Endothelial cell of umbilical vein (primary cell): ENCODE data around the gene KRTAP4-11. TPM values are rescaled to one million over a fixed set of nuclear protein-coding genes. Genes with fewer than 3 reads are reported as not detected.

ENCODE experiments used
- BruUV-seq: library from RNA; stranded (reverse); fragments of 400-500 nt; replicated peaks from 2 replicates; lab custom pipeline; 2021; lab: Mats Ljungman, UMichigan
- CTCF ChIA-PET: fragments of 300-600, 350-600 bp; sonication (Branson Sonifier 250); formaldehyde crosslinking; loops from one replicate; lab custom pipeline; 2021; ENCODE audit warnings: antibody characterized with exemption, inconsistent platforms; lab: Charles Lee
- POLR2A ChIA-PET: fragments of 300-600, 350-600 bp; sonication (Branson Sonifier 250); formaldehyde crosslinking; loops from one replicate; lab custom pipeline; 2021; ENCODE audit warnings: antibody characterized with exemption, inconsistent platforms; lab: Charles Lee
- DNase-seq: peaks from one replicate; pipeline ENCODE4 v3.0.0-alpha.2; 2011; ENCODE audit warnings: low read depth, low spot score
- FAIRE-seq: peaks from 2 replicates; lab custom pipeline; 2011; peaks lifted over from hg19 to GRCh38; lab: Jason Lieb, UNC
- H2AFZ ChIP-seq: 2 replicates; pipeline ENCODE4 v1.6.0; 2012; ENCODE audit warnings: low read depth, low read length, control low read depth, inconsistent platforms
- H3K27ac ChIP-seq: 2 replicates; pipeline ENCODE4 v1.5.1; 2011; ENCODE audit warnings: low read depth, mild to moderate bottlenecking, control low read depth, low read length, moderate library complexity; ENCODE audit not compliant: insufficient read depth
- H3K27me3 ChIP-seq, 2 experiments: 2 replicates each; pipeline versions ENCODE4 v1.6.0 to v1.6.1; 2011; ENCODE audit warnings: low read length in 2 of 2, mixed read lengths in 1 of 2; ENCODE audit not compliant: control insufficient read depth in 2 of 2, insufficient read depth in 2 of 2
- H3K36me3 ChIP-seq, 2 experiments: 2 replicates in 1 of 2; 3 replicates in 1 of 2; pipeline ENCODE4 v1.5.1; 2011; ENCODE audit warnings: low read length in 2 of 2, mild to moderate bottlenecking in 1 of 2, moderate library complexity in 1 of 2; ENCODE audit not compliant: control insufficient read depth in 2 of 2, insufficient read depth in 2 of 2; ENCODE audit errors: extremely low read depth in 1 of 2
- H3K4me1 ChIP-seq: 3 replicates; pipeline ENCODE4 v1.5.1; 2011; ENCODE audit warnings: mild to moderate bottlenecking, low read length; ENCODE audit not compliant: control insufficient read depth, insufficient read depth; ENCODE audit errors: extremely low read depth
- H3K4me2 ChIP-seq: 2 replicates; pipeline ENCODE4 v1.6.1; 2011; ENCODE audit warnings: low read length, control low read depth, mixed read lengths; ENCODE audit not compliant: insufficient read depth
- H3K4me3 ChIP-seq, 3 experiments: fragments of 200-600 bp in 1 of 3; sonication (generic), shearing (Covaris generic) in 1 of 3; replicated peaks in 1 of 3; 2 replicates each; pipeline ENCODE4 v1.5.1; 2011 to 2016; ENCODE audit warnings: control low read depth in 3 of 3, low read length in 3 of 3, mild to moderate bottlenecking in 2 of 3, inconsistent platforms in 1 of 3, low read depth in 1 of 3, moderate library complexity in 1 of 3; ENCODE audit not compliant: insufficient read depth in 1 of 3
- H3K79me2 ChIP-seq: 2 replicates; pipeline ENCODE4 v1.6.0; 2012; ENCODE audit warnings: low read length, inconsistent platforms; ENCODE audit not compliant: control insufficient read depth, insufficient read depth
- H3K9ac ChIP-seq: replicated peaks from 2 replicates; pipeline ENCODE3; 2011; ENCODE audit warnings: low read length, control low read depth; ENCODE audit not compliant: insufficient read depth; ENCODE audit errors: extremely low read depth
- H3K9me1 ChIP-seq: replicated peaks from 3 replicates; pipeline ENCODE4 v1.6.0; 2011; ENCODE audit warnings: mild to moderate bottlenecking, low read length; ENCODE audit not compliant: control insufficient read depth, insufficient read depth; ENCODE audit errors: extremely low read depth
- H3K9me3 ChIP-seq: replicated peaks from 2 replicates; pipeline ENCODE4 v1.5.1; 2012; ENCODE audit warnings: low read length, inconsistent platforms; ENCODE audit not compliant: control insufficient read depth, insufficient read depth
- H4K20me1 ChIP-seq: replicated peaks from 2 replicates; pipeline ENCODE3; 2011; ENCODE audit warnings: mild to moderate bottlenecking, low read length; ENCODE audit not compliant: control insufficient read depth, insufficient read depth; ENCODE audit errors: extremely low read depth
- CTCF ChIP-seq, 2 donors: IDR thresholded peaks; 1 replicate in 1 of 2; 2 replicates in 1 of 2; pipeline ENCODE4 v1.5.1; 2011; ENCODE audit warnings: low read length in 2 of 2, mild to moderate bottlenecking in 2 of 2, moderate library complexity in 2 of 2, control low read depth in 1 of 2, inconsistent platforms in 1 of 2, low read depth in 1 of 2; ENCODE audit not compliant: insufficient read depth in 1 of 2; ENCODE audit errors: extremely low read depth in 1 of 2
- EZH2 ChIP-seq: IDR thresholded peaks from 2 replicates; pipeline ENCODE4 v1.6.1; 2012; ENCODE audit warnings: borderline replicate concordance, low read depth, mild to moderate bottlenecking, moderate library complexity, low read length, inconsistent platforms; ENCODE audit not compliant: severe bottlenecking
- FOS ChIP-seq: IDR thresholded peaks from 2 replicates; pipeline ENCODE4 v1.6.1; 2011; ENCODE audit warnings: mild to moderate bottlenecking, low read length, moderate library complexity, borderline replicate concordance; ENCODE audit not compliant: insufficient read depth
- GATA2 ChIP-seq: IDR thresholded peaks from 2 replicates; pipeline ENCODE4 v1.7.0; 2011; ENCODE audit warnings: low read depth, mild to moderate bottlenecking, moderate library complexity, mixed read lengths, low read length; ENCODE audit not compliant: insufficient read length, insufficient read depth
- JUN ChIP-seq: IDR thresholded peaks from 2 replicates; pipeline ENCODE4 v1.6.1; 2011; ENCODE audit warnings: borderline replicate concordance, low read depth; ENCODE audit not compliant: insufficient read length, insufficient read depth
- MAX ChIP-seq: IDR thresholded peaks from 2 replicates; pipeline ENCODE4 v1.6.1; 2011; ENCODE audit not compliant: insufficient read depth, insufficient read length
- MYC ChIP-seq: IDR thresholded peaks from one replicate; pipeline ENCODE4 v1.6.1; 2011; ENCODE audit warnings: mild to moderate bottlenecking, low read depth, low read length
- POLR2A ChIP-seq: IDR thresholded peaks from 2 replicates; pipeline ENCODE4 v1.6.1; 2012; ENCODE audit warnings: low read depth, mild to moderate bottlenecking, control low read depth, low read length
- POLR2AphosphoS5 ChIP-seq: IDR thresholded peaks from 2 replicates; pipeline ENCODE4 v1.6.1; 2012; ENCODE audit warnings: low read depth, mild to moderate bottlenecking, control low read depth, low read length, moderate library complexity; ENCODE audit not compliant: insufficient read depth
- dilution Hi-C: fragments of 300-500 bp; cut with MboI; formaldehyde crosslinking; loops from one replicate; pipeline ENCODE4 v1.15.0; 2019; ENCODE audit warnings: low sequenced_read_pairs; ENCODE audit not compliant: extremely low pct_ligation_motif_present
- intact Hi-C: fragments of 100-400 bp; cut with micrococcal nuclease; formaldehyde crosslinking; loops from one replicate; pipeline ENCODE4 v1.10.0; 2022
- polyA plus RNA-seq, 4 experiments: library from polyadenylated mRNA; depleted of rRNA in 3 of 4; stranded (reverse) in 3 of 4; unstranded in 1 of 4; fragments of >200 nt; gene quantifications; 2 replicates each; pipeline versions ENCODE4 v1.2.1 to v1.2.3, GENCODE V29; 2011 to 2012; ENCODE audit warnings: missing spikeins in 1 of 4
- total RNA-seq: library from RNA; stranded (reverse); gene quantifications from 2 replicates; pipeline ENCODE4 v1.2.3, GENCODE V29; 2021

The KRTAP4-11 gene
- total and polyA plus RNA-seq, 2 donors (not counting 3 experiments of a cell fraction or from before 2014, with no cell fraction given): not detected

- no peaks in the 10 kb centered on the region for H3K9me3 ChIP-seq
- H3K4me1 ChIP-seq: no peaks in the 10 kb centered on the region
- H3K27me3 ChIP-seq: no peaks in the 10 kb centered on the region
- H3K4me3 ChIP-seq: no peak overlapping the region
- H2AFZ ChIP-seq: no peak overlapping the region
- FAIRE-seq (no peak), DNase-seq (no peak)
- no peaks in the 10 kb centered on the region for H3K9me1 ChIP-seq
- no peaks in the 10 kb centered on the region for H4K20me1 ChIP-seq
- intact Hi-C loops (no loop called here), dilution Hi-C loops (no loop called here)
- H3K4me2 ChIP-seq: no peak overlapping the region
- H3K36me3 ChIP-seq: no peaks in the 10 kb centered on the region
- CTCF ChIA-PET: interaction anchor here (1.0 kb wide), 1 partner anchor 29 kb away, joined by 4 read pairs; the partner anchor contains the start of gene KRTAP2-1
- no peaks in the 10 kb centered on the region for H3K79me2 ChIP-seq
- POLR2A ChIA-PET: no interaction called here
- BruUV-seq: no TSS peak
- TF ChIP-seq MAX (no peak), JUN (no peak), POLR2AphosphoS5 (no peak), GATA2 (no peak), POLR2A (no peak), FOS (no peak), MYC (no peak), EZH2 (no peak), CTCF (IDR thresholded peaks at IDR 0.05; ENCODE audit: extremely low read depth in 1 of 2, insufficient read depth in 1 of 2, low read depth in 1 of 2, low read length in 2 of 2) (no peak)
- no peak overlapping the region for H3K9ac ChIP-seq
- no peak overlapping the region for H3K27ac ChIP-seq
These were observed 41.4 kb downstream of the KRTAP4-11 start for GRCh38 chr17:41076788-41077187.
